ENCODE data around the gene OR51T1.

GRCh38 chr11:4862447-4863236 is 19.1 kb upstream of the OR51T1 start:
- no peak for TF ChIP-seq CTCF (IDR thresholded peaks at IDR 0.05; ENCODE audit: extremely low read depth in 1 of 2, insufficient read depth in 1 of 2, low read depth in 1 of 2, low read length in 2 of 2)
- TF ChIP-seq POLR2AphosphoS5 (IDR thresholded peaks at IDR 0.05; ENCODE audit: insufficient read depth, low read depth, low read length) = no peak
- no peak for TF ChIP-seq MAX (IDR thresholded peaks at IDR 0.05; ENCODE audit: insufficient read depth, insufficient read length)
- no peak for TF ChIP-seq POLR2A (IDR thresholded peaks at IDR 0.05; ENCODE audit: low read depth, low read length)
- no peak for TF ChIP-seq EZH2 (IDR thresholded peaks at IDR 0.05; ENCODE audit: borderline replicate concordance, low read depth, low read length, severe bottlenecking)
- TF ChIP-seq JUN (IDR thresholded peaks at IDR 0.05; ENCODE audit: borderline replicate concordance, insufficient read depth, insufficient read length, low read depth) = no peak

Measured in endothelial cell of umbilical vein (primary cell).